Measurements from ENCODE around the gene LRP8.

Gene LRP8

DNA sequence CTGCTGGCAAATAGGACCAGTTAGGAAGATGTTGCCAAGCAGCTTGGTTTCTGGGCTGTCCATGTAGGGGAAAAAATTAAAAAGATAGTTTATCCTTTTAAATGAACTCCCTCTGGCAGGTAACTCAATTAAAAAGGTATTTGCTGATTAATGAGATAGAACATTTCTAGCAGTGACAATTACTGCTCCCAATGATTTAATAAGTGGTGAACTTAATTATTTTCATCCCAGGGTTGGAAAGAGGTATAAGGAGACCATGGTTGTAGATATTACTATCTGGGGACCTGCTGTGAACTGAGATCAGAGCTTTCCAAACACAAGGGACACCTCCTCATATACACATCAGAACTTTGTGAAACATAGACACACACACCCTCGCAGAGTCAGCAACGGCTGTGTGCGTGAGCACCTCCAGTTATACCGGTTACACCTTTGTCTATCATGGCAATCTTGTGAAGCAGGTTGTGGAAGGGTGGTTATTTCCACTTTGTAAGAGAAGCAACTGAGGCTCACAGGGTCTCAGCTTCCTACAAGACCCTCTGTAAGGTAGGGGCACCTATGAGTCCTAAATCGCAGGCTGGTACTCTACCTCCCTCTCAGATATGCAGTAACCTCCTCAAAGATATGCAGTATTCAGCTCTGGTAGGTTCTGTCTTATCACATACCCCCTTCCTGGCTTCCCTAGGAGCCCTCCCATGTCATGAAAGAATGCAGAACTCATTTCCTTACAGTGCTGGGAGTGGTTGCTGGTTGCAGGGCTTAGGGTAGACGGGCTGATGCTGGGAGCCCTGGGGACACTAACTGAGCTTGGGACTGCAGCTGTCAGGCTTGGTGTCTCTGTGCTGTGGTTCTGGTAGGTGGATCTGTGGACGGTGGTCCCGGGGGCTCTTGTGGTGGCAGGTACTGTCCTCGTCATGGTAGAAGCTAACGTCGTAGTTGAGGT lies 71.1 kb downstream of the LRP8 start:
- TF ChIP-seq, protein P1, sequence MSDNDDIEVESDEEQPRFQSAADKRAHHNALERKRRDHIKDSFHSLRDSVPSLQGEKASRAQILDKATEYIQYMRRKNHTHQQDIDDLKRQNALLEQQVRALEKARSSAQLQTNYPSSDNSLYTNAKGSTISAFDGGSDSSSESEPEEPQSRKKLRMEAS (IDR thresholded peaks at IDR 0.05; ENCODE audit: low read depth, low read length) = no peak
- TF ChIP-seq POLR2A (IDR thresholded peaks at IDR 0.05; ENCODE audit: extremely low read depth, insufficient read length) (no peak), CTCF (IDR thresholded peaks at IDR 0.05; ENCODE audit: low read depth, low read length) (no peak), MYC (IDR thresholded peaks at IDR 0.05; ENCODE audit: low read depth, low read length) (no peak)
- H3K4me3 ChIP-seq (ENCODE audit: low read depth, low read length) = no peak overlapping the region
- no peak for DNase-seq (ENCODE audit: low read depth)

- no peak overlapping the region for H3K4me3 ChIP-seq (ENCODE audit: low read depth, low read length)
- TF ChIP-seq POLR2A (IDR thresholded peaks at IDR 0.05; ENCODE audit: extremely low read depth, insufficient read length) = no peak
- TF ChIP-seq CTCF (IDR thresholded peaks at IDR 0.05; ENCODE audit: low read depth, low read length) = no peak
- no peak for TF ChIP-seq MYC (IDR thresholded peaks at IDR 0.05; ENCODE audit: low read depth, low read length)
- TF ChIP-seq, protein P1 (IDR thresholded peaks at IDR 0.05; ENCODE audit: low read depth, low read length) = no peak
- no peak for DNase-seq (ENCODE audit: low read depth)
These were observed 72.8 kb downstream of the LRP8 start for GRCh38 chr1:53255031-53255430.

GRCh38 chr1:53254011-53254640 lies 73.7 kb downstream of the LRP8 start:
- no peak for DNase-seq (ENCODE audit: low read depth)
- no peak overlapping the region for H3K4me3 ChIP-seq (ENCODE audit: low read depth, low read length)
- TF ChIP-seq CTCF (IDR thresholded peaks at IDR 0.05; ENCODE audit: low read depth, low read length) (no peak), MYC (IDR thresholded peaks at IDR 0.05; ENCODE audit: low read depth, low read length) (no peak), POLR2A (IDR thresholded peaks at IDR 0.05; ENCODE audit: extremely low read depth, insufficient read length) (no peak)
- TF ChIP-seq, protein P1 (IDR thresholded peaks at IDR 0.05; ENCODE audit: low read depth, low read length) = no peak

DNA sequence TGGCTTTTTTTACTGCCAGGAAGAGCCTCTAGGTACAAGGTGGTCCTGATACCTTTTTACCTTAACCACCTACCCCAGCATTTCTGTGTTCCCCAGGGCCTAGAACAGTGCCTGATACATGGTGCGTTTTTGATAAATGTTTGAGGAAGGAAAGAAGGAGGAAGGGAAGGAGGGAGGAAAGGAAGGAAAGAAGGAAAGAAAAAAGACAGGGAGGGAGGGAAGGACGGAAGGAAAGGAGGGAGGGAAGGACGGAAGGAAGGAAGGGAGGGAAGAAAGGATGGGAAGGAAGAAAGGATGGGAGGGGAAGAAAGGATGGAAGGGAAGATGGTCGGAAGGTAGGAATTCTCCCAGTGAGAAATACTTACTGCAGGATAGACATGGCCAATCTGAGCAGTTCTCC lies 77.5 kb downstream of the LRP8 start:
- no peak for TF ChIP-seq POLR2A (IDR thresholded peaks at IDR 0.05; ENCODE audit: extremely low read depth, insufficient read length)
- TF ChIP-seq MYC (IDR thresholded peaks at IDR 0.05; ENCODE audit: low read depth, low read length) = no peak
- TF ChIP-seq CTCF (IDR thresholded peaks at IDR 0.05; ENCODE audit: low read depth, low read length) = no peak
- TF ChIP-seq, protein P1 (IDR thresholded peaks at IDR 0.05; ENCODE audit: low read depth, low read length) = no peak
- DNase-seq (ENCODE audit: low read depth) = no peak

GRCh38 chr1:53249706-53250105 lies 78.2 kb downstream of the LRP8 start:
- no peak overlapping the region for H3K4me3 ChIP-seq (ENCODE audit: low read depth, low read length)
- TF ChIP-seq CTCF (IDR thresholded peaks at IDR 0.05; ENCODE audit: low read depth, low read length) = no peak
- no peak for TF ChIP-seq POLR2A (IDR thresholded peaks at IDR 0.05; ENCODE audit: extremely low read depth, insufficient read length)
- no peak for TF ChIP-seq MYC (IDR thresholded peaks at IDR 0.05; ENCODE audit: low read depth, low read length)
- TF ChIP-seq, protein P1 (IDR thresholded peaks at IDR 0.05; ENCODE audit: low read depth, low read length) = no peak
- no peak for DNase-seq (ENCODE audit: low read depth)

More for the DNA sequence above, 77.5 kb downstream of the LRP8 start:
- no peak overlapping the region for H3K4me3 ChIP-seq (ENCODE audit: low read depth, low read length)
